GM18511 (cell line): ENCODE measurements around the gene ADIG.

Experiments
- ATAC-seq: cut with Tn5 transposase; IDR thresholded peaks from one replicate; pipeline ENCODE4 v1.9.1; 2021; ENCODE audit warnings: mild to moderate bottlenecking, moderate library complexity; ENCODE audit not compliant: unreplicated experiment

The ADIG gene

DNA sequence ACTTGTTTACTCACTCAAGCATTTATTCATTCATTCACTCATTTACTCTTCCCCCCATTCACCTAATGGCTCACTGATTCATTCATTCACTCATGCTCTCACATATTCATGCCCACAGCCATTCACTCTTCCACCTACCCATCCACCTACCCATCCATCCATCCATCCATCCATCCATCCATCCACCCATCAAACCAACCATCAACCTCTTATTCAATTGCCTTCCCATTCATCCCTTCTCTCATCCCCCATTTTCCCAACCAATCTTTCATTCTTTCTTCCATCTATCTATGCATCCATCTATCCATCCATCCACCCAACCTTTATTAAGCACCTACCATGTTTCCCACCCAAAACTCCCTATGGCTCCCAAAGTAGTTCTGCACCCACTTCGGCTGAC, 19.1 kb downstream of the ADIG start:
- no peak for ATAC-seq

DNA sequence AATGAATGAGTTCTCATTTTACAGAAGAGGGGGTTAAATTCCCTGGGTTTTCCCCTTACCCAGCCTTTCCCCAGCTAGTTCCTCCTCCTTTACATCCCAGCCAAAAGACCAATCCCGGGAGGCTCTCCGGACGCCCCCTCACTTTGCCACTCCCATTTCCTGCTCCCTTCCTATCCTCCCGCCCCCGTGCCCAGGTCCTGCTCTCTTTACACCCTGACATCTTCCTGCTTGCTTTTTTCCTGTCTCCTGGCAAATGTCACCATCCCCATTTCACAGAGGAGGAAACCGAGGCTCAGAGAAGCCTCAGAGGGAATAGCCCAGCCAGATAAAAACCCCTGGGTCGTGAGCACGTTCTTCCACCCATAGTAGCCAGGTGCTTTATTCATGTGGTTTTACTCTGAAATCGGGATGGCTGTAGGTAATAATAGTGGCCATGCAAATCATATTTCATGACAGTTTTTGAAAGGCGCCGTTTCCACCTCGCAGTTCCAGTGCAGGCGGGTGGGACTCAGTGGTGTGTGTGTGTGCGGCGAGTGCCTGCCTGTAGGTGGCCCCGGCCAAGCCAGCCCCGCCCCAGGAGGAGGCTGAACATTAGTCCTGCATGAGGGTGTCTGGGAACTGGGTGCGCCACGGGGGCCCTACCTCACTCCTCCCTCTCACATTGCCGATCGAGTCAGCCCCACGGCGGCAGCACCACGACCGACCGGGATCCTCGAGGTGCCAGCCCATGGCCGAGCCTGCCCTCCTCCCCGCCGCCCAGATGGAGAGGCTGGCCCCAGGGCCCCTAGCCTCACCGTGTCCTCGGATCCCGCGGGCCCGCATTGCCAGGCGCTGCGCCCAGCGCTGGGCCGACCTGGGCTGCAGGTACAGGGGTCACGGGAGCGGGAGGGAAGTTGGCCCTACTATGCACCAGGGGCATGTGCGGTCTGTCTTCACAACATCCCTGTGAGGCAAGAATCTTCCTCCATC, 20.5 kb downstream of the ADIG start, which contains the start of gene ARHGAP40:
ARHGAP40 (plus strand) TSS at position 594 of the 969 bp plus-strand sequence.
- ATAC-seq: no peak

DNA sequence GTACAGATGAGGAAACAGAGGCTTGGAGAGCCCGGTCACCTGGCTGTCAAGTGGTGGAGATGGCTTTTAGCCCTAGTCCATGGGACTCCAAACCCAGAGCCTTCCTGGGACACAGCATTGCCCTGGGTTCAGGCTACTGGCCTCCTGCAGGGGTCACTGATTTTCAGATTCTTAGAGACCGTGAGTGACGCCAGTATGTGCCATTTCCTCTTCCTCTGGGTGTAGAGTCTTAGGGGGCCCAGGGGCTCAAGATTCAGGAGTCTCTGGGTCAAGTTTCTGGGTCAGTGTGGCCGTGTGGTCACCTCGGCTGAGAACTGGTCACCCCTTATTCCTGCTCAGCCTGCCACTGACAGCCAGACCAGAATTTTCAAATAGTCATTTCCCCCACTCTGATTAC, 21.2 kb downstream of the ADIG start:
- ATAC-seq: no peak

DNA sequence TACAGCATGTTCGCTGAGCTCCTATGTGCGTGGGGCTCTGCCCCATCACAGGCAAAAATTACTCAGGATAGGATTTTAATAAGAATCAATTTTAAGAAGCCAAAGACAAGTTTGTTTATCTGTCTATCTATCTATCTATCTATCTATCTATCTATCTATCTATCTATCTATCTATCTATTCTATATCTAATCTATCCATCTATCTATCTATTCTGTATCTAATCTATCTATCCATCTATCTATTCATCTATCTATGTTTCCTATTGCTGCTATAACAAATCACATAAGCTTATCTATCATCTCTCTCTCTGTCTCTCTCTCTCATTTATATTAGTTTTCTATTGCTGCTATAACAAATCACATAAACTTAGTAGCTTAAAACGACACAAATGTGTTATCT, 22.3 kb downstream of the ADIG start:
- no peak for ATAC-seq

DNA sequence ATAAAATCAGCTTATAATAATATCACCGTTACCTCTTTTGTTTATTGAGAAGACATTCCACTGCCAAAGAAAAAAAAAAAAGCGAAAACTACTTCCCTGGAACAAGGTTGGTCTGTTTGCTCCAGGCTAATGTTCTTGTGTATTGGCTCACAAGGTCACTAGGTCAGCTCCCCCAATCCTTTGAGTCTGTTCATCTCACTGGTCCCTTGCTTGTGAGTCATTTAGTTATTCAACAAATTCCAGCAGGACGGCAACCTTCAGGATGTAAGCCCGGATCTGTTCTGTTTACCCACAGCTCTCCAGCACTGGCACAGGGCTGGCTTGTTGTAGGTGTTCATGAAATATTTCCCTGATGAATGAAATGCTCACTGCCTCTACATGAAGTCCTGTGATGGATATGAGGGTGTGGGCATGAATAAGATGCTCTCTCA, 23.9 kb downstream of the ADIG start:
- no peak for ATAC-seq

DNA sequence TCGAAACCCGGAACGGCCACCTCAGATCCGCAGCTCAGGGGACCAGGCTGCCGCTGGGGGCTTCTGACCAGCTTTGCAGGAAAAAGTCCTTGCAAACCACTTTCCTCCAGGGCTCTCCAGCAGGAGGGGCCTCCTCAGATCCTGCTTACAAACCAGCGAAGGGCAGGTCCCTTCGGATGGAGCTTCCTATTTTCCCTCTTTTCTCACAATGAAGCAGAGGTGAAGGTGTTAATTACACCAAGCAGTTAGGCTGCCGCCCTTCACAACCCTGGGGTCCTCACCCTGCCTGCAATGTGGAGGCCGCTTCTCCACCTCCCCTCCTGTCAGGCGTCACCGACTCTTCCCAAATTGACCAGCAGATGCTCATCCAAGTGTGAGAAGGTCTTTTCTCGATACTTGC, 26.4 kb downstream of the ADIG start:
- ATAC-seq: no peak

DNA sequence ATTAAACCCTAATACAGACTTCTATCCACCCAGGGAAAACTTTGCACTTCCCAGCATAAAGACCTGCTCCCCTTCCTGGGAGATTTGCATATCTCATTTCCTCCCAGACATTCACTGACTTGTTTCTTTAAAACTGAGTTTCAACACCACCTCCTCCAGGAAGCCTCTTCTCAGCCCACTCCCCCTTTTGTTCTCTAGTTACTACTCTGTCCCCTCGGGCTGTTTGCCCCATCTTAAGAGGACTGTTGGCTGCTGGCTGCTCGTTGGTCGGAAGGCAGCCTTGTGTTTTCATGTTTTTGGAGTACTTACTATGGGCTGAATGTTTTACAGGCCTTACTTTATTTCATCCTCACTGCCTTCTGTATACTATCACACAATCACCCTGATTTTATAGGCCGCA, 27.2 kb downstream of the ADIG start:
- no peak for ATAC-seq

DNA sequence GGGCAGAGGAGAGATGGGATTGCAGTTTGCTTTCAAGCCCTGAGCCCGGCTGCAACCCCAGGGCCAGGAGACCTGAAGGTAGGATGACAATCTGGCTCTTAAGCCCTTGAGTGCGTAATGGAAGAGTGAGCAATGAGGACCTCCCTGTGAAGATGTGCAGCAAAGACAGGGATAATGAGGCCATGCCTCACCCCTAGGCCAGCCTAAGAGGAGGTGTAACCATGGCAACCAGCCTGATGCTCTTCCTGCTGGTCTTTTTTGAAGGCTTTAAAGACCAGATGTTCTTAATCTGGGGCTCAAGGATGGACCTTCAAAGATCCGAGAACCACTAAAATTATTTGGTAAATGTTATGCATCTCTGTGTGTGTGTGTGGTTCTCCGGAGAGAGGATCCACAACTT, 28.8 kb downstream of the ADIG start:
- no peak for ATAC-seq

DNA sequence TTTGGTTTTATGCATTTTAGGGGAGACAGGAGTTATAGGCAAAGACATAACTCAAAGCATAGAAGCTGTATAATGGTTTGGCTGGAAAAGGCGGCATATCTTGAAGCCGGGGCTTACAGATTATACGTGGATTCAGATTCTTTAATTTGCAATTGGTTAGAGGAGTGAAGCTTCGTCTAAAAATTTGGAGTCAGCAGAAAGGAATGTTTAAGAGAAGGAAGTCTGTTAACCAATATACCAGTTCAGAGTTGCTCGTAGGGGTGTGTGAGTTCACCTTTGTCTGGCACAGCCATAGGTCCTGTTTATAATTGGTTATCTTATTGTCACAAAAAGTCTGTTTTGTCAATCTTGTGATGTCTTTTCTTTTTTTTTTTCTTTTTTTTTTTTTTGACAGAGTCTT, 29.5 kb downstream of the ADIG start:
- no peak for ATAC-seq

DNA sequence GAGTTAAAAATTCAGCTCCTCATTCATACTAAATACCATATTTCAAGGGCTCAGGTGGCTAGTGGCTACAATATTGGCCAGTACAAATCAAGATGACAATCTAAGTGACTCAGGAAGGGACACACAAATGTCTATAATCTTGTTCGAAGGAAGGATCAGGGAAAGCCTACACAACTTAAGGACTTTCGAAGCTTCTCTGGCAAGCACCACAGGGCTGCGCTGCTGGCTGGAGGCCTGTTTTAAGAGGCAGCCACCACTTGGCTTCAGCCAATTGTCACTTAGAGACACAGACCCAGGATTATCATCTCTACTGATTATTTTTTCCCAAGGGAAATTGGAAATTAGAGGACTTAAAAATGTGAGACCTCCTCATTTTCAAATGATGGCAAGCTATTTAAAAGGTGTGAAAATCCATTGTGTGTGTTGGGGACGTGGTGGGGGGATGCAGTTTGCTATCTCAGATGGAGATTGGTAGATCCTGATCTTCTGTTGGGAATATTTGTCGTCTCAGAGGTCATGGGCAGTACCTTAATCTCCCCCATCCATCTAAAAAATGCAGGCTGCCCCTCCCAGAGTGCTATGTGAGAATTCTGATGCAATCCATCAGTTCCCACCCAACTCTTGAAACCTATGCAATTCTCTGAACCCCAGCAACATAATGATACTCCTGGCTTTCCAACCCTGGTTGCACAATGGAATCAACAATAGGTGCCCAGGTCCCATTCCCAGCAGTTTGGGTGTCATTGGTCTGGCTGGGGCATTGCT, 31.9 kb downstream of the ADIG start:
- ATAC-seq: no peak

DNA sequence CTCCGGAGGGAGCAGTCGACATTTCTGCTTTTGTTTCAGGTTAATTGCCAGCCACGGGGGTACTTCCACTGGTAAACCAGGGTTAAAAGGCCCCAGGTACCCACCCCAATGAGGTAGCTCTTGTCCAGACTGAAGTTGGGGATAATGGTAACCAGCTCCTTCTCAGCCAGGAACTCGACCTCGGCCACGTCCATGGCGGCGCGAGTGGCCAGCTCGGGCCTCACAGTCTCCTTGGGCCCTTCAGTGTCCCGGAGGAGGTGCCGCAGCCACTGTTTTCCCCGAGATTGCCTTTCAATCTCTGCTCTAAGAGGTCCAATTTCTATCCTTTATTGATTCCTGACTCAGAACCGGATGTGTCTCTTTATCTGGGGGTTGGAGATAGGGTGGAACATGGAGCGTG, 34.3 kb downstream of the ADIG start:
- no peak for ATAC-seq

DNA sequence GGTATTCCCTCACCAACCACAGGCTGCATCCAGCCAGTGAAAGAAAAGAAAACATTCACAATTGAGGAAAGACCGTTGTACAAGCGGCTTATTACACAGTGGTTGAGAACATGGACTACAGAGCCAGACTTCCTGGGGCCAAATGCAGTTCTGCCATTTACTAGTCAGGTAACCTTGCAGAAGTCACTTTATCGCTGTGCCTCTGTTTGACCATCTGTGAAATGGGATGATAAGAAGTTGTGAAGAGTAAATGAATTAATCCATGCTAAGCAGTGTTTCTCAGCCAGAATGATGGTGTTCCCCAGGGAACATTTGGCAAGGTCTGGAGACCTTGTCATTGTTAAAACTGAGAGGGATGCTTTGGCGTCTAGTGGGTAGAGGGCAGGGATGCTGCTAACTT, 35.5 kb downstream of the ADIG start:
- no peak for ATAC-seq

DNA sequence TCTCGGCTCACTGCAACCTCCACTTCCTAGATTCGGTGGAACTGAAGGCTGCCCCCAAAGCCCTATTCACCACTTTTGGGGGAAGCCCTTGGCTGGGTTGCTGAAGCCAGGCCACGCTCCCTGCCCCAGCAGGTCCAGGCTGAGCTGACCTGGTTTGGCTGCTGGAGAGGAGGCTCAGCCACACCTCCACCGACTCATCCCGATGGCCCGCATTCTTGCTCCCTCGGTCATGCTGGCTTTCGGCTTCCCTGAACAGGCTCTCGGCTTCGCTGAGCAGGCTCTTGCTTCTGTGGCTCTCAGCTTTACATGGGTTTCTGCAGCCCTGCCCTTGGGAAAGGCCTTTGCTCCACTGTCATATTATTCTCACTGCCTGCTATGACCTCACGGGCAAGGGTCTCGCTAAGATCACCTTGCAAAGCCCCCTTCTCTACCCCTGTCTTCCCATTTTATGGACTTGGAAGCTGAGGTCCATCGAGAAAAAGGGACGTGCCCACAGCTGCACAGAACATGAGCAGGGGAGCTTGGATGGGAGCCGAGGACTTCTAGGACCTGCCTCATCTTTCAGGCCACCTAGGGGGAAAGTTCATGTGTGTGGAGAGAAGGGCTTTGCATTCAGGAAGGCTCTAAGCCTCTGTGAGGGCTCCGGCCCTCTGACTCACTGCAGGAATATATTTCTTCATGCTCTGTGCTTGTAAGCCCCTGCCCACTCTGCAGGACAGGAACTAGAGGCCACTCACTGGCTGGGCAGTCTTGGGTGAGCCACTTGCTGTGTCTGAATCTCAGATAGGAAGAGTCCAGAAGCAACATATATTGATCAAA, 36.2 kb downstream of the ADIG start:
- ATAC-seq: no peak

DNA sequence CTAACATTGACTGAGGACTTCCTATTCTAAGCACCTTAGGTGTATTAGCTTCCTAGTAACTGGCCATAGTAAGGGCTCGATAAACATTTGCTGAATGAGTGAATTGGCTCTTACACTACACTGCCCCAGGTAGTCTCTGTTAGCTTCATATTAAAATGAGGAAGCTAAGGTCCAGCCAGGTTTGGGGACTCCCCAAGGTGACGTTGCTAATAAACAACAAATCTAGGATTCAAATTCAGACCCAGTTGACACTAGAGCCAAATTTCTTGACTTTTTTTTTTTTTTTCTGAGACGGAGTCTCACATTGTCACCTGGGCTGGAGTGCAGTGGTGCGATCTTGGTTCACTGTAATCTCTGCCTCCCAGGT, 36.8 kb downstream of the ADIG start:
- ATAC-seq: no peak

DNA sequence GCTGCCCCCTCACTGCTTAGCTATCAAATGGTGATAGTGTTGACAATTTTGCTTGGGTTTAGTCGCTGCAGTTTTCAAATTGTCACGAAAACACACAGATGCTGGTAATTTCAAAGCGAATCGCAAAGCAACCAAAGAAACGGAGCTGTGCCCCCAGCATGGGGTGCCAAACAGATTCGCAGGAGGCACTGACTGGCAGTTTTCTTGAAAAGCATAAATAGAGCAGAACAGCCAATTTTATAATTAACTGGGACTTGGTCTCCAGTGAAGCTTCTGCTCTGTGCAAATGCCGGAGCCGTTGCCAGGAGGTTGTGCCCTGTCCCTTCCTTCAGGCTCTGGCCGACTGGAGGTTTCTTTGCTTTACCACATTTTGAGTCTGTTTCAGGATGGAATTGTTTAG, 39.4 kb downstream of the ADIG start:
- no peak for ATAC-seq

DNA sequence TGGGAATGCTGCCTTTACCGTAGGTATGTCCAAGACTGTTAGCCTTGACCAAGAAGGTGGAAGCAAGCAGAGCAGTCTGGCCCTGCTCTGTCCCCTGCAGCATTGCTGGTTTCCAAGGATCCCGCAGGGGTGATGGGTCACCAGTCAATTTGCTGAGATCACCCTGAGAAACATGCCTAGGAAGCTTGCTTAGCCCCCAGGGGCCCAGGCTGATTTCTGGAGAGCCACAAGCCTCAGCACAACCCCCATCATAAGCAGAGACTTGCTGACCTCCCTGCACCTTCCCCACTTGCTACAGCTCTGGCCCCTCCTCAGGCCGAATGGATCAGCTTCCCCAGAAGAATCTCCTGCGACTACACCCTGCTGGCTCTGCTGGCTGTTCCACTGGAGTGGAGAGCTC, 42.1 kb downstream of the ADIG start:
- ATAC-seq: no peak

DNA sequence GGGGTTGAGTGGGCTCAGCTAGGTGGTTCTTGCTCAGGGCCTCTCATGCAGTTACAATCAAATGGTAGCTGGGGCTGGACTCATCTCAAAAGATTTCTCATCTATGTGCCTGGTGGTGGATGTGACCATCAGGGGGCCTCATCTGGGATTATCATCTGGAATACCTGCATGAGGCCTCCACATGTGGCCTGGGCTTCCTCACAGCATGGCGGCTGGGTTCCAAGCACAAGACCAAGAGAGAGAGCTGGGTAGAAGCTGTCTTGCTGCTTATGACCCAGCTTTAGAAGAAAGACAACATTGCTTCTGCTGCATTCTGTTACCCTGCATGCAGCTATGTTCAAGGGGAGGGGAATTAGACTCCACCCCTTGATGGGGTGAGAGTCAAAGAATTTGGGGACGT, 43.1 kb downstream of the ADIG start:
- no peak for ATAC-seq

DNA sequence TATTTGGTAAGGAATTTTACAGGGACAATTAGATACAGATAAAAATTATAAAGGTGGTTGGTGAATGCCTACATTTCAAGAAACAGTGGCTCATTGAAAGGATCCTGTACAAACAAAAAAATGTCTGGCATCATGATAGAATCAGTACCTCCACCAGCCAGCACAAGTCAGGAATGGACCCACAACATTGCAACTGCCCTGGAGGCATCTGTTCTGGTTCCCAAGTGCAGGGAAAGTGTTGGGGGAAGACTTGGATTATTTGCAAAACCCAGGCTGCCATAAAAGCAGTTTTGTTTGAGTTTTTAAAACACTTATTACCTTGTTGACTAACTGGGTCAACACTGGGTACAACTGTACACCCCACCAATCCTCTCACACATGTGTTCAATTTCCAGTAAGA, 44.9 kb downstream of the ADIG start:
- no peak for ATAC-seq

DNA sequence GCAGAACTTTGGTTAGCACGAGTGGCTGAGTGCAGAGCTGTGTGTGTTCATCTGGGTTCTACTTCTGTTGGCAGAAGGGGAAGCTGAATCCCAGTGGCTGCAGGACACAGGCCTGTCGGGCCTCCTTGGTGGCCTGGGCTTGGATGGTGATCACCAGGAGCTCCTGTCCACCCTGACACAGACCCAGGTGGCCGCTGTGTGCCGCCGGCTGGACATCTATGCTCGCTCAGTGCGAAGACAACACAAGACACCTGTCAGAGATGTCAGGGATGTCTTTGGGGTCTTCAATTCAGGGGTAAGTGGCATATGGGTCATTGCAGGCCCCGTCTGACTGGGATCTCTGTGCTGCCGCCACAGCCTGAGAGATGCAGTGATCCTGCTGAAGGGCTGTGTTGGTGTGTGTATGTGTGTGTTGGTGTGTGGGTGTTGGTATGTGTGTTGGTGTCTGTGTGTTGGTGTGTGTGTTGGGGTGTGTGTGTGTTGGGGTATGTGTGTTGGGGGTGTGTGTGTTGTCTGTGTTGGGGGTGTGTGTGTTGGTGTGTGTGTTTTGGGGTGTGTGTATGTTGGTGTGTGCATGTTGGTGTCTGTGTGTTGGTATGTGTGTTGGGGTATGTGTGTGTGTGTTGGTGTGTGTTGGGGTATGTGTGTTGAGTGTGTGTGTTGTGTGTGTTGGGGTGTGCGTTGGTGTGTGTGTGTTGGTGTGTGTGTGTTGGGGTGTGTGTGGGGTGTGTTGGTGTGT, 46.1 kb downstream of the ADIG start:
- ATAC-seq: no peak

DNA sequence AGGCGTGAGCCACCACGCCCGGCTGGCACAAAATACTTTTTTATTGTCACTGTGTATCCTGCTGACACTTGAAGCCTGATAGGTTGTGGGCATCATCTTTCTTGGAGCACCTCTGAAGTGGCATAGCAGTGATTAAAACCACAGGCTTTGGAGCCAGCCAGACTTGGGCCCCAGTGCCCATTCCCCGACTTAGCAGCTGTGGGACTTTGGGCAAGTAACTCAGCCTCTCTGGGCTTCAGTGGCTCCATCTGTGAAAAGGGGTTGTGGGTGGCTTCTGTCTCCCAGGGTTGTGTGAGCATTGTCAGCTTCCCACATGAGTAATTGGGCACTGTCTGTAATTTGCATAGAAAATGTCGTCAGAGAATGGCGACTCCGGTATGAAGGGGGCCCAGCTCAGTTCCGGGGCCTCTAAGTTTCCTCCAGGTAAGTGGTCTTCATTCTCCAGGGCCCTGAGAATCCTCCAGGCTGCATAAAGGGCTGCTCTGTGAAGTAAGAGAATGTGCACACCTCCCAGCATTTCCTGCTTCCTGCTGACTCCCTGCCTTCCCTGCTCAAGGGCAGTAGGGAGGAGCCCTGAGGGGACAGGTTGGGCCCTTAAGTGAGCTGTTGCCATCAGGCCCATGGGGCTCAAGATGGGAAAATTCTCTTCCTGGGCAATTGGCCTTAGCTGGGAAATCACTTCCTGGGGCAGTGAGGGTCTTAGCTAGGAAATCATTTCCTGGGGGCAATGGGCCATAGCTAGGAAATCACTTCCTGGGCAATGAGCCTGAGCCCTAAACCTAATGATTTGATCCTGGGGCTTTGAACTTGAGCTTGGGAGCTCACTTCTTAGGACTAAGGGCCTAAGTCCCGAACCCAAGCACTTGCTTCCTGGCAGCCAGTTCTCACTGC, 47.8 kb downstream of the ADIG start:
- ATAC-seq: no peak
